Measurements from ENCODE around the gene RPTOR. TPM values are rescaled to one million over a fixed set of nuclear protein-coding genes. Genes with fewer than 3 reads are reported as not detected.

The RPTOR gene
- polyA plus RNA-seq, 1 of the 3 experiments (the other 2 are of a cell fraction), result 14.9 TPM

- no peak for TF ChIP-seq TAF1 (IDR thresholded peaks at IDR 0.05; ENCODE audit: borderline replicate concordance, low read depth, low read length)
- TF ChIP-seq JUND (IDR thresholded peaks at IDR 0.05), result no peak
- TF ChIP-seq FOXJ3 (CRISPR knock-in tag; IDR thresholded peaks at IDR 0.05), result no peak
- no peak for TF ChIP-seq MAX (IDR thresholded peaks at IDR 0.05; ENCODE audit: low read depth)
- TF ChIP-seq YY1 (IDR thresholded peaks at IDR 0.05; ENCODE audit: low read depth), result no peak
Measured at GRCh38 chr17:80839970-80840369, 295.3 kb downstream of the RPTOR start (continued).

GRCh38 chr17:80842456-80843013 lies 297.9 kb downstream of the RPTOR start:
- H3K27me3 ChIP-seq (ENCODE audit: insufficient read depth), result no peaks in the 10 kb centered on the region
- CTCF ChIA-PET, result interaction anchor here (0.8 kb wide), 1 partner anchor 18 kb away, joined by 3 read pairs; no protein-coding TSS in a partner anchor
- no peaks in the 10 kb centered on the region for H4K20me1 ChIP-seq (ENCODE audit: insufficient read depth)
- H3K4me3 ChIP-seq (ENCODE audit: low read depth in 2 of 2, low read length in 1 of 2), result no peak overlapping the region
- POLR2A ChIA-PET, result no interaction called here
- no peak for DNase-seq
- 96% methylated on average over 15 of the region's 15 CpGs for WGBS (ENCODE audit: low lambda C conversion rate)
- no peaks in the 10 kb centered on the region for H3F3A ChIP-seq (replicated peaks; ENCODE audit: insufficient read depth)
- no peaks in the 10 kb centered on the region for H3K4me1 ChIP-seq (ENCODE audit: control insufficient read depth in 1 of 2, insufficient read depth in 2 of 2, low read depth in 1 of 2, low read length in 1 of 2)
- no peak overlapping the region for H3K4me2 ChIP-seq
- H3K9ac ChIP-seq, result no peak overlapping the region
- H3K36me3 ChIP-seq (replicated peaks in 1 of 2; ENCODE audit: control insufficient read depth in 1 of 2, insufficient read depth in 2 of 2, low read length in 1 of 2), result peaks cover 0 to 25% of the 10 kb centered on the region in 2 experiments
- no peaks in the 10 kb centered on the region for H3K9me3 ChIP-seq
- TF ChIP-seq NFIC (IDR thresholded peaks at IDR 0.05; ENCODE audit: borderline replicate concordance), result no peak
- no peak overlapping the region for H2AFZ ChIP-seq (ENCODE audit: low read depth)
- no peak overlapping the region for H3K27ac ChIP-seq (ENCODE audit: low read depth in 2 of 2, low read length in 1 of 2)
- no peaks in the 10 kb centered on the region for H3K9me2 ChIP-seq
- no peaks in the 10 kb centered on the region for H3K79me2 ChIP-seq (ENCODE audit: insufficient read depth)

GRCh38 chr17:80843741-80844156 lies 299.1 kb downstream of the RPTOR start:
- no peak overlapping the region for H2AFZ ChIP-seq (ENCODE audit: low read depth)
- ChIA-PET CTCF (interaction anchor here (0.6 to 1.8 kb wide), 5 partner anchors 11 to 268 kb away, joined by 3 to 8 read pairs (median 3); no protein-coding TSS in a partner anchor), POLR2A (no interaction called here)
- WGBS (ENCODE audit: low lambda C conversion rate), result 97% methylated on average over 13 of the region's 13 CpGs
- peaks cover 0 to 24% of the 10 kb centered on the region in 2 experiments for H3K36me3 ChIP-seq (replicated peaks in 1 of 2; ENCODE audit: control insufficient read depth in 1 of 2, insufficient read depth in 2 of 2, low read length in 1 of 2)
- H3K4me1 ChIP-seq (ENCODE audit: control insufficient read depth in 1 of 2, insufficient read depth in 2 of 2, low read depth in 1 of 2, low read length in 1 of 2), result no peaks in the 10 kb centered on the region
- no peak for DNase-seq
- no peaks in the 10 kb centered on the region for H3K79me2 ChIP-seq (ENCODE audit: insufficient read depth)
- no peaks in the 10 kb centered on the region for H3K9me2 ChIP-seq
- no peaks in the 10 kb centered on the region for H4K20me1 ChIP-seq (ENCODE audit: insufficient read depth)
- no peaks in the 10 kb centered on the region for H3K9me3 ChIP-seq
- H3K27ac ChIP-seq (ENCODE audit: low read depth in 2 of 2, low read length in 1 of 2), result no peak overlapping the region
- H3K9ac ChIP-seq, result no peak overlapping the region
- no peaks in the 10 kb centered on the region for H3K27me3 ChIP-seq (ENCODE audit: insufficient read depth)
- no peak overlapping the region for H3K4me3 ChIP-seq (ENCODE audit: low read depth in 2 of 2, low read length in 1 of 2)
- H3F3A ChIP-seq (replicated peaks; ENCODE audit: insufficient read depth), result no peaks in the 10 kb centered on the region
- H3K4me2 ChIP-seq, result no peak overlapping the region
- no peak for TF ChIP-seq USF2 (IDR thresholded peaks at IDR 0.05; ENCODE audit: borderline replicate concordance, low read depth, low read length)
- no peak for TF ChIP-seq FOXM1 (IDR thresholded peaks at IDR 0.05; ENCODE audit: low read depth)
- TF ChIP-seq SIN3A (IDR thresholded peaks at IDR 0.05; ENCODE audit: borderline replicate concordance, low read depth, low read length), result no peak
- no peak for TF ChIP-seq EP300 (IDR thresholded peaks at IDR 0.05; ENCODE audit: borderline replicate concordance in 1 of 2, low read depth in 1 of 2, low read length in 1 of 2)
- no peak for TF ChIP-seq MAX (IDR thresholded peaks at IDR 0.05; ENCODE audit: low read depth)
- TF ChIP-seq IRF3 (IDR thresholded peaks at IDR 0.05; ENCODE audit: low read depth, low read length), result no peak
- TF ChIP-seq FOSL2 (IDR thresholded peaks at IDR 0.05; ENCODE audit: borderline replicate concordance, low read depth), result no peak
- no peak for TF ChIP-seq YY1 (IDR thresholded peaks at IDR 0.05; ENCODE audit: low read depth)
- no peak for TF ChIP-seq USF1 (IDR thresholded peaks at IDR 0.05; ENCODE audit: borderline replicate concordance, low read depth)
- TF ChIP-seq CHD2 (IDR thresholded peaks at IDR 0.05; ENCODE audit: low read length, partially characterized antibody), result no peak
- TF ChIP-seq RFX5 (IDR thresholded peaks at IDR 0.05; ENCODE audit: low read length), result no peak
- no peak for TF ChIP-seq REST (IDR thresholded peaks at IDR 0.05; ENCODE audit: low read depth, low read length)
- no peak for TF ChIP-seq FOXJ3 (CRISPR knock-in tag; IDR thresholded peaks at IDR 0.05)
- TF ChIP-seq JUND (IDR thresholded peaks at IDR 0.05), result no peak
- no peak for TF ChIP-seq RAD21 (IDR thresholded peaks at IDR 0.05; ENCODE audit: low read length)
- TF ChIP-seq NRF1 (IDR thresholded peaks at IDR 0.05; ENCODE audit: low read depth, low read length), result no peak
